ENCODE data around the gene ABCF2.

ABCF2 gene

GRCh38 chr7:151167197-151167961, 59.6 kb downstream of the ABCF2 start, which contains the start of gene GBX1:
Gene GBX1, minus strand, starts transcription at chr7:151167694. Its CDS starts 146 bp downstream, at chr7:151167548.
- ChIA-PET CTCF (interaction anchor here (0.6 to 6.5 kb wide), 11 partner anchors 8 to 203 kb away, joined by 3 to 41 read pairs (median 4); no protein-coding TSS in a partner anchor), POLR2A (no interaction called here)
- TF ChIP-seq, protein P1, sequence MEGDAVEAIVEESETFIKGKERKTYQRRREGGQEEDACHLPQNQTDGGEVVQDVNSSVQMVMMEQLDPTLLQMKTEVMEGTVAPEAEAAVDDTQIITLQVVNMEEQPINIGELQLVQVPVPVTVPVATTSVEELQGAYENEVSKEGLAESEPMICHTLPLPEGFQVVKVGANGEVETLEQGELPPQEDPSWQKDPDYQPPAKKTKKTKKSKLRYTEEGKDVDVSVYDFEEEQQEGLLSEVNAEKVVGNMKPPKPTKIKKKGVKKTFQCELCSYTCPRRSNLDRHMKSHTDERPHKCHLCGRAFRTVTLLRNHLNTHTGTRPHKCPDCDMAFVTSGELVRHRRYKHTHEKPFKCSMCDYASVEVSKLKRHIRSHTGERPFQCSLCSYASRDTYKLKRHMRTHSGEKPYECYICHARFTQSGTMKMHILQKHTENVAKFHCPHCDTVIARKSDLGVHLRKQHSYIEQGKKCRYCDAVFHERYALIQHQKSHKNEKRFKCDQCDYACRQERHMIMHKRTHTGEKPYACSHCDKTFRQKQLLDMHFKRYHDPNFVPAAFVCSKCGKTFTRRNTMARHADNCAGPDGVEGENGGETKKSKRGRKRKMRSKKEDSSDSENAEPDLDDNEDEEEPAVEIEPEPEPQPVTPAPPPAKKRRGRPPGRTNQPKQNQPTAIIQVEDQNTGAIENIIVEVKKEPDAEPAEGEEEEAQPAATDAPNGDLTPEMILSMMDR (IDR thresholded peaks at IDR 0.05; ENCODE audit: insufficient read depth, low read length, missing control alignments): no peak
- no peak for DNase-seq (ENCODE audit: low read depth, low spot score)
- no peak within 1 kb of the TSS; the same call in 1 of the 2 replicates for H3K4me3 ChIP-seq (ENCODE audit: low read depth, low read length)

DNA sequence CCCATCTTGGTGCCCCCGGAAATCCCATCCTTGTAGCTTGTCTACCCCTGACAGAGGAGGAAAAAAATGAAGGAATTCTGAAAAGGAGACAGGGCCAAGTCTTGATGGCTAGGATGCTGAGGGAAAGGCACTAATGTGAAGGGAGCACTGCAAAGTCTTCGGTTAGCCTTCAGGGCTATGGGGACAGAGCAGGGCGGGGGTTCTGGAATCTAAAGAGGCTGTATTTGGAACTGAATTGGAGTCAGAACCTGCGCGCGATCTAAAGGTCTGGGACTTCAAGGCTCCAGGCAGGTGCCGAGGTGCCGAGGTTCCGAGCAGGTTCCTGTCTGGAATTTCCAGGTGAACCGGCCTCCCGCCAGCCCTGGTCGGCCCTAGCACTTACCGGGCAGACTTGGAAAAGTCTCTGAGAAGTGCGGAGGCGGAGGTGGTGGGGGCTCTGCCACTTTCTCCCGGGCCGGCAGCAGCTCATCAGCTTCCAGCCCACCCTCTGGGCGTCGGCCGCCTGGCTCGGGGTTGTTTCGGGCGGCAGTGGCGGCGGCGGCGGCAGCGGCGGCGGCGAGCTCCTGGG, 60.3 kb downstream of the ABCF2 start:
- ChIA-PET POLR2A (interaction anchor here (0.6 kb wide), 1 partner anchor 68 kb away, joined by 3 read pairs; no protein-coding TSS in a partner anchor), CTCF (interaction anchor here (1.0 to 6.5 kb wide), 9 partner anchors 8 to 268 kb away, joined by 3 to 41 read pairs (median 8); no protein-coding TSS in a partner anchor)
- no peak for DNase-seq (ENCODE audit: low read depth, low spot score)
- TF ChIP-seq, protein P1 (IDR thresholded peaks at IDR 0.05; ENCODE audit: insufficient read depth, low read length, missing control alignments): no peak
- H3K4me3 ChIP-seq (ENCODE audit: low read depth, low read length): no peak overlapping the region; the same call in 1 of the 2 replicates
